Endothelial cell of umbilical vein (primary cell): ENCODE results near the gene FAM209A. TPM values are rescaled to one million over a fixed set of nuclear protein-coding genes. Genes with fewer than 3 reads are reported as not detected.

Experiments used
- polyA plus RNA-seq, 4 experiments: library from polyadenylated mRNA; depleted of rRNA in 3 of 4; stranded (reverse) in 3 of 4; unstranded in 1 of 4; fragments of >200 nt; gene quantifications; 2 replicates each; pipeline versions ENCODE4 v1.2.1 to v1.2.3, GENCODE V29; 2011 to 2012; ENCODE audit warnings: missing spikeins in 1 of 4
- total RNA-seq: library from RNA; stranded (reverse); gene quantifications from 2 replicates; pipeline ENCODE4 v1.2.3, GENCODE V29; 2021

Gene FAM209A
- total and polyA plus RNA-seq, 2 donors (not counting 3 experiments of a cell fraction or from before 2014, with no cell fraction given): 0.37 to 0.49 TPM

Other genes with a start within 250 kb of the FAM209A start
- 37.6 and 44.5 TPM in 2 replicates for gene FAM210B, start 165.8 kb upstream of the FAM209A start, total RNA-seq
- gene FAM210B, start 165.8 kb upstream of the FAM209A start, polyA plus RNA-seq: 20.6 and 24.6 TPM in 2 replicates
- gene AURKA, start 132.5 kb upstream of the FAM209A start, total RNA-seq: 56.9 and 57.6 TPM in 2 replicates
- 27.3 and 33.1 TPM in 2 replicates for gene AURKA, start 132.5 kb upstream of the FAM209A start, polyA plus RNA-seq
- 32.9 and 39.6 TPM in 2 replicates for gene CSTF1, start 132.1 kb upstream of the FAM209A start, total RNA-seq
- gene CSTF1, start 132.1 kb upstream of the FAM209A start, polyA plus RNA-seq: 49.3 and 51.7 TPM in 2 replicates
- not detected in 2 replicates for gene CASS4, start 112.5 kb upstream of the FAM209A start, total RNA-seq
- gene CASS4, start 112.5 kb upstream of the FAM209A start, polyA plus RNA-seq: not detected in 2 replicates
- gene RTF2, start 56.1 kb upstream of the FAM209A start, total RNA-seq: 82.2 and 84.7 TPM in 2 replicates
- 61.3 and 68.8 TPM in 2 replicates for gene RTF2, start 56.1 kb upstream of the FAM209A start, polyA plus RNA-seq
- not detected in 2 replicates for gene FAM209B, start 8.5 kb downstream of the FAM209A start, total RNA-seq
- gene FAM209B, start 8.5 kb downstream of the FAM209A start, polyA plus RNA-seq: 0.22 TPM in 1 of 2 replicates, not detected in the other
- not detected in 2 replicates for gene TFAP2C, start 104.6 kb downstream of the FAM209A start, total RNA-seq
- gene TFAP2C, start 104.6 kb downstream of the FAM209A start, polyA plus RNA-seq: 0.06 TPM in 1 of 2 replicates, not detected in the other